Ishikawa (cell line): ENCODE measurements around the gene RXRB.

Experiments
- CEBPB ChIP-seq: IDR thresholded peaks from 2 replicates; pipeline ENCODE4 v1.6.1; 2012
- CREB1 ChIP-seq: IDR thresholded peaks from 2 replicates; pipeline ENCODE4 v1.6.1; 2012; ENCODE audit warnings: low read depth
- EGR1 ChIP-seq: IDR thresholded peaks from 2 replicates; pipeline ENCODE4 v1.6.1; 2012
- EP300 ChIP-seq: IDR thresholded peaks from 2 replicates; pipeline ENCODE4 v1.6.1; 2012; ENCODE audit warnings: borderline replicate concordance
- FOXM1 ChIP-seq: IDR thresholded peaks from 2 replicates; pipeline ENCODE4 v1.6.1; 2012; ENCODE audit warnings: low read depth, borderline replicate concordance
- NFIC ChIP-seq: IDR thresholded peaks from 2 replicates; pipeline ENCODE4 v1.6.1; 2012
- RAD21 ChIP-seq: IDR thresholded peaks from 2 replicates; pipeline ENCODE4 v1.6.1; 2012; ENCODE audit warnings: low read depth
- TAF1 ChIP-seq: IDR thresholded peaks from 2 replicates; pipeline ENCODE4 v1.6.1; 2012; ENCODE audit warnings: low read depth, mild to moderate bottlenecking
- TCF12 ChIP-seq: IDR thresholded peaks from 2 replicates; pipeline ENCODE4 v1.6.1; 2012; ENCODE audit warnings: low read depth
- TEAD4 ChIP-seq: IDR thresholded peaks from 2 replicates; pipeline ENCODE4 v1.6.1; 2012
- YY1 ChIP-seq: IDR thresholded peaks from 2 replicates; pipeline ENCODE4 v1.6.1; 2012; ENCODE audit warnings: low read depth
- ZBTB7A ChIP-seq: IDR thresholded peaks from 2 replicates; pipeline ENCODE4 v1.6.1; 2012; ENCODE audit warnings: low read depth
- TF ChIP-seq, protein P1 (sequence below): IDR thresholded peaks from 2 replicates; pipeline ENCODE4 v1.6.1; 2012; ENCODE audit warnings: low read depth, mild to moderate bottlenecking
- TF ChIP-seq, protein P2 (sequence below): IDR thresholded peaks from 2 replicates; pipeline ENCODE4 v1.6.1; 2012
- TF ChIP-seq, protein P3 (sequence below): IDR thresholded peaks from 2 replicates; pipeline ENCODE4 v1.6.1; 2012

RXRB gene

DNA sequence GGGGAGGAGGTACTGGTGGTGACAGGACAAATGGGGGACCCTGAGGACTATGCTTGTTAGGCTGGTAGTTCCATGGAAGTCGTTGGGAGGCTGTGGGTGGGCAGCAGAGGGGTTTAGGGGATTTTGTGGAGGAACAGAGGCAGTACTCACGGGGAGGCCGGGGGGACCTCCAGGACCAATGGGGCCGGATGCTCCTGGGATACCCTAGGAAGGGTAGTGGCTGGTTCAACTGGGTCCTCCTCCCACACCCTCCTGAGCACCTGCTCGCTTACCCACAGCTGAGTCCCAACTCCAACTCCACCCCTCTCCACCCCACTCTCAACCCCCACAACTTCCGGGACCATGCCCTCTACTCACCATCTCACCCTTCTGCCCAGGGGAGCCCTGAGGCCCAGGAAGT lies 34.1 kb downstream of the RXRB start:
- TF ChIP-seq, protein P1, sequence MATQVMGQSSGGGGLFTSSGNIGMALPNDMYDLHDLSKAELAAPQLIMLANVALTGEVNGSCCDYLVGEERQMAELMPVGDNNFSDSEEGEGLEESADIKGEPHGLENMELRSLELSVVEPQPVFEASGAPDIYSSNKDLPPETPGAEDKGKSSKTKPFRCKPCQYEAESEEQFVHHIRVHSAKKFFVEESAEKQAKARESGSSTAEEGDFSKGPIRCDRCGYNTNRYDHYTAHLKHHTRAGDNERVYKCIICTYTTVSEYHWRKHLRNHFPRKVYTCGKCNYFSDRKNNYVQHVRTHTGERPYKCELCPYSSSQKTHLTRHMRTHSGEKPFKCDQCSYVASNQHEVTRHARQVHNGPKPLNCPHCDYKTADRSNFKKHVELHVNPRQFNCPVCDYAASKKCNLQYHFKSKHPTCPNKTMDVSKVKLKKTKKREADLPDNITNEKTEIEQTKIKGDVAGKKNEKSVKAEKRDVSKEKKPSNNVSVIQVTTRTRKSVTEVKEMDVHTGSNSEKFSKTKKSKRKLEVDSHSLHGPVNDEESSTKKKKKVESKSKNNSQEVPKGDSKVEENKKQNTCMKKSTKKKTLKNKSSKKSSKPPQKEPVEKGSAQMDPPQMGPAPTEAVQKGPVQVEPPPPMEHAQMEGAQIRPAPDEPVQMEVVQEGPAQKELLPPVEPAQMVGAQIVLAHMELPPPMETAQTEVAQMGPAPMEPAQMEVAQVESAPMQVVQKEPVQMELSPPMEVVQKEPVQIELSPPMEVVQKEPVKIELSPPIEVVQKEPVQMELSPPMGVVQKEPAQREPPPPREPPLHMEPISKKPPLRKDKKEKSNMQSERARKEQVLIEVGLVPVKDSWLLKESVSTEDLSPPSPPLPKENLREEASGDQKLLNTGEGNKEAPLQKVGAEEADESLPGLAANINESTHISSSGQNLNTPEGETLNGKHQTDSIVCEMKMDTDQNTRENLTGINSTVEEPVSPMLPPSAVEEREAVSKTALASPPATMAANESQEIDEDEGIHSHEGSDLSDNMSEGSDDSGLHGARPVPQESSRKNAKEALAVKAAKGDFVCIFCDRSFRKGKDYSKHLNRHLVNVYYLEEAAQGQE, result no peak

DNA sequence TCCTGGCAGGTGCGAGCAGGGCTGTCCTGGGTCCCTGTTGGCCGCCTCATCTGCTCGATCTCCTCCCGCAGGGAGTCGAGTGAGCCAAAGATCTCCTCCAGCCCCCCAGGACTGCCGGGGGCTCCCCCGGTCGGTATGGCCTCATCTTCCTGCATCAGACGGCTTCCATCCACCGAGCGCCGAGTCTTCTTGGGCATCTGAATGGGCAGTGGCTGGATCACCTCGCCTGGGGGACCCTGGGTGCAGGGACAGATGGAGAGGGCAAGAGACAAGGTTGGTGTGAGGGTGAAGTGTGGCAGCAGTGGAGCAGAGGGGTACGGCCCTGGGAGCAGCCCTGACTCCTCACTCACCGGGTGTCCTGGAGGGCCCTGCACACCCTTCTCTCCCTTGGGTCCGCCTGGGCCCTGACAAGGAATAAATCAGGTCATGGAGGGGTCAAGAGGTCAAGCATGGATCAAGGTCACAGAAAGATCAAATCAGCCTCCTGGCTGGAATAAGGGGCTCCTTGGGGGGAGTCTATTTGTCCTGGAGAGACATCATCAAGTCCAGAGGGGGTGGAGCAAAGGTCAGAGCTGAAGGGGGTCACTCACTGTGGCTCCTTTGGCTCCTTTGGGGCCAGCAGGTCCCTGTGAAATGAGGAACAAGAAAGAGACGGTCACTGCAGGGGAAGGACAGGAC lies 34.7 kb downstream of the RXRB start:
- TF ChIP-seq CEBPB, result no peak
- TF ChIP-seq RAD21, result no peak
- TF ChIP-seq, protein P2, sequence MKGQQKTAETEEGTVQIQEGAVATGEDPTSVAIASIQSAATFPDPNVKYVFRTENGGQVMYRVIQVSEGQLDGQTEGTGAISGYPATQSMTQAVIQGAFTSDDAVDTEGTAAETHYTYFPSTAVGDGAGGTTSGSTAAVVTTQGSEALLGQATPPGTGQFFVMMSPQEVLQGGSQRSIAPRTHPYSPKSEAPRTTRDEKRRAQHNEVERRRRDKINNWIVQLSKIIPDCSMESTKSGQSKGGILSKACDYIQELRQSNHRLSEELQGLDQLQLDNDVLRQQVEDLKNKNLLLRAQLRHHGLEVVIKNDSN, result no peak
- TF ChIP-seq, protein P3, sequence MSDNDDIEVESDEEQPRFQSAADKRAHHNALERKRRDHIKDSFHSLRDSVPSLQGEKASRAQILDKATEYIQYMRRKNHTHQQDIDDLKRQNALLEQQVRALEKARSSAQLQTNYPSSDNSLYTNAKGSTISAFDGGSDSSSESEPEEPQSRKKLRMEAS, result no peak
- no peak for TF ChIP-seq EP300
- no peak for TF ChIP-seq TEAD4
- TF ChIP-seq CREB1, result no peak
- no peak for TF ChIP-seq YY1
- no peak for TF ChIP-seq ZBTB7A
- TF ChIP-seq TCF12, result no peak
- no peak for TF ChIP-seq TAF1
- TF ChIP-seq, protein P1, result no peak
- no peak for TF ChIP-seq FOXM1
- no peak for TF ChIP-seq NFIC

DNA sequence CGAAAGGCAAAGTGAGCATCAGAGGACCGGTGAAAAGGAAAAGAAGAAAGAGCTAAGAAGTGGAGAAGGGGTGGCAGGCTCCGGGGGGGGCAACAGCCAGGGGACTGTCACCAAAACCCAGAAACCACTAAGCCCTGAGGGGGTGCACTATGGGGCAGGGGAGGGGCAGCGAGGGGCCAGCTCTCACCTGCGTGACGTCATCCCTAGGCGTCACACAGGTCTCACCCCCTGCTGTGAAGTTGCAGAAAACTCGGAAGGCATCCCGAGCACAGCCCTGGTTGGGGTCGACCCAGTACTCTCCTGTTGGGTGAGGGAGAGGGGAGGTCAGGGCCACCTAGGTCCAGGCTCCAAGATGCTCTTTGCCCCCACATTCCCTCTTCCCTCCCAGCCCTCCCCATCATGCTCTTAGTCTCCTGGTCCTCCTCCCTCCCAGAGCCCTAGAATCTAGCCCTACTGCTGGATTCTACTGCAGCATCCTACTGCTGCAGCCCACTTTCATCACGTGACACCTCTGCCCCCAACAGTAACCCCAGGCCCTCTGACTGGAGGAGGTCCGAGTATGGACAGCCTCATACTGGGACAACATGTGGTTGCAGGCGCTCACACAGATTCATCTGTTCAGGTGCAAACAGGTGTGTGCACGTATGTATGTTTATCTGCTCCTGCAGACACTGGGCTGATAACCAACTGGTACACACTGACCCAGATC lies 35.6 kb downstream of the RXRB start:
- TF ChIP-seq NFIC (no peak), CREB1 (no peak), EGR1 (no peak), ZBTB7A (no peak), TEAD4 (no peak), TAF1 (no peak), TCF12 (no peak), YY1 (no peak), FOXM1 (no peak), EP300 (no peak), RAD21 (no peak), CEBPB (no peak)
- TF ChIP-seq, protein P1, result no peak
- TF ChIP-seq, protein P3, result no peak
- TF ChIP-seq, protein P2, result no peak; the same call in 1 of the 2 replicates

DNA sequence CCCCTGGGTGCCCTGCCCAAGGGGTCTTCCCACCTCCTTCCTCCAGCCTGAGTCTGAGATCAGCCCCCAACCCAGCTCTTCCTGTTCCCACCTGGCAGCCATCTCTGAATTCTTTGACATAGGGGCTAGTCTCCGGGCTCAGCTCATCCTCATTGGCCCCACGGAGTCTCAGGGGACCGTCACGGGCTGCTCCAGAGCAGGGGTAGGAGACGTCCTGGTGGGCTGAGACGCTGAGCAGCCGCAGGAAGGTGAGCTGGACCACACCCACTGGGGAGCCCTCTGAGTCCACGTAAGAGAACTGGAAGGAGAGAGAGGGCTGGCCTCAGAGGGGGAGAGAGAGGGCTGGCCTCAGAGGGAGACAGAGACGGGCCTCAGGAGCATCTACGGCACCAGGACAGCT lies 36.3 kb downstream of the RXRB start:
- TF ChIP-seq CEBPB, result no peak
- no peak for TF ChIP-seq RAD21
- no peak for TF ChIP-seq TCF12
- TF ChIP-seq NFIC, result no peak
- TF ChIP-seq, protein P2, result no peak
- TF ChIP-seq, protein P1, result no peak
- no peak for TF ChIP-seq YY1
- TF ChIP-seq TEAD4, result no peak
- TF ChIP-seq ZBTB7A, result no peak
- no peak for TF ChIP-seq FOXM1
- TF ChIP-seq CREB1, result no peak
- TF ChIP-seq, protein P3, result no peak
- TF ChIP-seq TAF1, result no peak
- no peak for TF ChIP-seq EP300
- TF ChIP-seq EGR1, result no peak
